Activated T-cell treated with anti-CD3 and anti-CD28 coated beads, Interleukin-2, amount 50 U/mL, for 48 hours (primary cell): Measurements from ENCODE around the gene SDK2.

Experiments used
- DNase-seq, 2 experiments: peaks; one replicate each; pipeline ENCODE4 v3.0.0-alpha.2; 2020

Gene SDK2

DNA sequence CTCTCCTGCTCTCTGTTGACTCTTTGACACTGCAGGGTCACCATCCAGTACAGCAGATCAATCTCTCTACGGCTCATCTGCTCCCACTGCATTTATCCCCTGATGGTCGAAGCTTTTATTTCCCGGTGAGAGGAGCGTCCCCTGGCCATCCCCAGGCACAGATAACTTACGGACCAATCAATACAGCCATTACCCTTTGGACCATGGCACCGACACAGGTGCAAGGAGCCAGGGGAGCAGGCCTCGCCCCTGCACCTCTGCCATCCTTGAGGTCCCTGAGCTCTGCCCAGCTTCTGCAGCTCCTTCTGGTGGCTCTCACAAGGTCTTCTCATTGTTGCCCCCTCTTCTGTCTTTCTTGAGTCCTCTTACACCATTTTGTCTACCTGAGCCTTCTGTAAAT is 115.6 kb downstream of the SDK2 start:
- no peak for DNase-seq

DNA sequence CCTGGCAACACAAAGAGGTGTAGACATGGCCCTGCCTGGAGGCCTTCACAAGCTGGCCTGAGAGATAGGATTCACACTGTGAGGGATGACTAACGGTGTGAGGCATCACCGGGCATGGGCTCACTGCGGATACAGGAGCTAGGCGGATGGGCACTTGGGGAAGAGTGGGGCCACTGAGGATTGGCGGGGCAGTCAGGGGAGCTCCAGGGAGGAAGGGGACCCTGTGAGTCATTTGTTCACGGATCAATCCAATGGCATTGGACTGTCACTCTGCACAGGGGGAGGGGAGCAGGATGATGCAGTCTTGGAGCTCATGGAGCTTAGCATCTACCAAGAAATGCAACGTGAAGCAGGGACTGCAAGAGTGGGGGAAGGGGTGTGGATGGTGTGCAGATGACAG is 117.3 kb downstream of the SDK2 start:
- DNase-seq, result no peak

DNA sequence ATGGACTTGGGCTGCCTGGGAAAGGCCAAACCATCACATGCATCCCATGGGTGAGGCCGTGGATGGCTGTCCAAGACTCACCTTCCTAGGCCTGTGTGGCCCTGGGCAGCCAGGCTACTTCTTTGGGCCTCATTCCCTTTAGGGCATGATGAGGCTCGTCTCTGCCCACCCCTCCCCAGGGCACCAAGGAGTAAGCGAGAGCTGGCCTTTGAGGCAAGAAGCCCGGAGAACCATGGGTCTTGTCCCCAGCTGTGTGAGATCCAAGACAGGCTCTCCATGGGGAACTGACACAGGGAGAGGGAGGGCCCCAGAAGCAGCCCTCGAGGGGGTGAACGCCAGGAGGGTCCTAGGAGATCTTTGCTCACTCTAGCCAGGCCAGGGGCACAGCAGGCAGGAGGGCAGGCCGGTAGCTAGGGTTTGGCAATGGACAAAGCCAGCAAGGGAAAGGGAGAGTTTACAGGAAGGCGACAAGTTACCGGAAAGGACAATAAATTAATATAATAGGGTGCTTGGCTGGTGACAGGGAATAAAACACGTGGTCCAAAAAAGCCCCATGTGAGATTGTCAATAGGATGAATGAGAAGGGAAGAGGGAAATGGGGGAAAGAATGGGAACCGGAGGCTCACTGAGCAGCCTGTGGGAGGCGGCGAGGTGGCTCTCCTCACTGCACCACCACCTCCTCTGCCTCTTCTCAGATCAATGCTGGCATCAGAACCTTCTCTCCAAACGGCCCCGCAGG is 119.1 kb downstream of the SDK2 start:
- DNase-seq, result no peak

DNA sequence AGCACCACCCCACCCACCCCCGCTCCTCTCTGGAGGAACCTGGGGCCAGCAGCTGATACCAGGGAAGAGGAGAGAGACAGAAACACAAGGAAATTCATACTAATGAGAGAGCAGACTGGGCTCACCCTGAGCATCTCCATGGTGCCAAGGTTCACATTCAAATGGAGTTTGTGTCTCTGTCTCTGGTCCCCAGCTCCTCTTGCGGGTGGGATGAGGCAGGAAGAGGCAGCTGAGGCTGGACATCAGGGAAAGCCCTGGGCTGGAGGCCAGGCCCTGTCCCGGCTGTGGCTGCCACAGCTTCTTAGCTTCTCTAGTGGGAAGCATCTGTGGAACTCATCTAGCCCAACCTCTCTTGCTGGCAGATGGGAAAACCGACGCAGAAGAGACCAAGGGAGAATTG is 121.5 kb downstream of the SDK2 start:
- DNase-seq, result no peak

DNA sequence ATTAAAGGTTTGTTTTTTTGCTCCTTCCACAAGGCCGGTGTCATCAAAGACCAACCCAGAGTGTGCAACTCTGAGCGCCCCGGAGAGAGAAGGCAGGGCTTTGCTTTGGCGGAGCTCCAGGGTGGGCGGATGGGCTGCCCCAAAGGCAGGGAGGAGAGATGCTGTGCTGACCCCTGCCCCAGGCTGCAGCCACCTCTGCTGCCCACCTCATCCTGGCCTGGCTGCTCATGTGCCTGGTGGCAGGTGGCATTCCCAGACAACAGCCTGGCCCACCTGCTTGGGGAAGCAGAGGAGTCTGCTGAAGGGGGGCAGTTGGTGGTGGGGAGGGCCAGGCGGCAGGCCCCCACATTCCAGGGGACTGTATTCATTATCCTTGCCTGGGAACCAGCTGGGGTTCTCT is 122.1 kb downstream of the SDK2 start:
- DNase-seq, result no peak

DNA sequence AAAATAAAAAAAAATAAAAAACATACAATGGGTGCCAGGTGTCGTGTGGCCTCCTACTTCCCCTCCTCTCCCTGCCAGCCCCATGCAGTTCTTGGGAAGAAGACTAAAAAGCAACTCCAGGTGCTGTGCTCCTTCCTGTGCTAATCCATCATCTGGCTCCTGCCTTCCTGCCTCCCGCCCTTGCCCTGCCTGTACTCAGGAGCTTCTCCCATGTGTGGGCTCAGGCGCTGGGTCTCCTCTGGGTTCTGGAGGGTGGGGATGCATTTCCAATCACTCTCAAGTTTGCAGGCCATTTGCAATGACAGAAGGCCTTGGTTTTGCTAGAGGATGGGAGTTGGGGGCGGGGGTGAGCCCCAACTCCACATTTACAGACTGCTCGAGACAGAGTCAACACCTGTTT is 122.9 kb downstream of the SDK2 start:
- no peak for DNase-seq

DNA sequence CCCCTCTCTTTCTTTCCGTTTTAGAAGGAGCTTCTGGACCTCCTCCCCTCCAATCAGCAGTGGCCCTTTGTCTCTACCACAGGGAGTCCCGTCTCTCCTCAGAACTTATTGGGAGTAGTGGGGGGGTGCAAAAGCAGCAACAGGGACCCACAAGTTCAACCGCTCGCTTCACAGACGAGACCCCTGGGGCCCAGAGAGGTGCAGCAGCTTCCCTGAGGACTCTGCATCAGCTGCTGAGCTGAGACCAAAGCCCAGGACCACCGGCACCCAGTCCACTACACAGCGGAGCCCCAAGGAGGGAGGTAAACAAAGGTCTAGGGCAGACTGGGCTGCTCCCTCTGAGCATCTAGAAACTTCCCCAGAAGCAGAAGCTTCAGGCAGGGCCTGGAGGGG is 123.9 kb downstream of the SDK2 start:
- DNase-seq, result no peak

DNA sequence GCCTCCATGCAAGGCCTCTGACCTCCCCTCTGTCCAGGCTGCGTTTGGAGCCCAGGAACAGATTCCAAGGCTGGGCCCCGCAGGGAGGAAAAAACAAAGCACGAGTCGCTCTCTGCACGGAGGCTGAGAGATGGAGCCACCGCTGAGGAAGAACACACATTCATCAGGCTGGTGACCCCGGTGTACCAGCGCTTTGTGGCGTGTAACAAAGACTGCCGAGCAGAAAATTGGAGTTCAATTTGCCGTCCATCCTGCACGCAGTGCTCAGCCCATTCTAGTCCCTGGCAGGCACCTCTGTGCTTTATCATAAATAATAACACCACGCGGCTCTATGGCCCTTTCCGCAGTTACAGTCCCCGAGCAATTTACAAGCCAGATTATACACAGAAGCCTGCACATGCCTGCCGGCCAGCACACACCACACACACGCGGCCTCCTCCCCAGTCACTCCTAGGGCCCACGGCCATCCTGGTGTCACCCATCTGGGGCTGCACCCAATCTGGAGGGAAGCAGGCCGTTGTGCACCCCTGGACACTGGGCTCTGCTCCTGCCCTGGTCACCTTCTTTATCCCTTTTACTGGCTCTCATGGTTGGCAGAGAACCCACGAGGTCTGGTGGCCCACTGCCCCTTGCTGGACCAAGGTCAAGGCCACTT is 124.4 kb downstream of the SDK2 start:
- DNase-seq, result no peak

DNA sequence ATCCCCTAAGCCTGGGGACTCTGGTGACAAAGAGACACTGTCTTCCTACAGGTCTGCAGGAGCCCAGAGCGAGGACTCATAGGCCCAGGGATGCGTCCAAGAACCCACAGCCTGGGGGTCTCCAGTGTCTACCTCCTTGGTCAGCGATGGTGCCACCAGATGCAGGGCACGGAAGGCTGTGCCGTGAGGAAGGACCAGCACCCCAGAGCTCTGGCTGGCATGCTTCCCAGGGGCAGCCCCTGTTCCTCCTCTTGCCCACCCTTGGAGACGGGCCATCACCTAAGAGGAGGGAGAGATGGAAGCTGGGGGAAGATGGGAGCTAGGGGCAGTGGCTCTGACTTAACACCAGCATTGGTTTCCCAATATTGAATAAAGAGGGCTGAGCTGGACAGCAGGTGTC is 125.2 kb downstream of the SDK2 start:
- no peak for DNase-seq

DNA sequence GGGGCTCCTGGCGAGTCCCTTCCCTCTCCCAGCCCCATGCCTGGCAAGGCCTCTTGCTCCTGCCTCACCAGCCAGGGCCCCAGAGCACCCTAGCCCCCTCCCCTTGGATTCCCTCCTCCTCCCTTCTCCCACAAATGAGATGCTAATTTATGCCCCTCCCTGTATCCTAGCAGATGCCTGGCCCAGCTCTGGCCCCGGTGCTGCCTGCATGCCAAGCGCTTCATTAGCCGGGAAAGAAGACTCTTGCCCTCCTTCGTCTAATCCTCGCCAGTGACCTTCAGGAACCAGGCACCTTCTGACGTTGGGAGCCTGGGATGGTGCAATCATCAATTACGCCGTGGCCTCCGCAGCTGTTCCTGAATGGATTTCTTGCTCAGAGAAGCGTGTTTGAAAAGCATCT is 127.8 kb downstream of the SDK2 start:
- no peak for DNase-seq

DNA sequence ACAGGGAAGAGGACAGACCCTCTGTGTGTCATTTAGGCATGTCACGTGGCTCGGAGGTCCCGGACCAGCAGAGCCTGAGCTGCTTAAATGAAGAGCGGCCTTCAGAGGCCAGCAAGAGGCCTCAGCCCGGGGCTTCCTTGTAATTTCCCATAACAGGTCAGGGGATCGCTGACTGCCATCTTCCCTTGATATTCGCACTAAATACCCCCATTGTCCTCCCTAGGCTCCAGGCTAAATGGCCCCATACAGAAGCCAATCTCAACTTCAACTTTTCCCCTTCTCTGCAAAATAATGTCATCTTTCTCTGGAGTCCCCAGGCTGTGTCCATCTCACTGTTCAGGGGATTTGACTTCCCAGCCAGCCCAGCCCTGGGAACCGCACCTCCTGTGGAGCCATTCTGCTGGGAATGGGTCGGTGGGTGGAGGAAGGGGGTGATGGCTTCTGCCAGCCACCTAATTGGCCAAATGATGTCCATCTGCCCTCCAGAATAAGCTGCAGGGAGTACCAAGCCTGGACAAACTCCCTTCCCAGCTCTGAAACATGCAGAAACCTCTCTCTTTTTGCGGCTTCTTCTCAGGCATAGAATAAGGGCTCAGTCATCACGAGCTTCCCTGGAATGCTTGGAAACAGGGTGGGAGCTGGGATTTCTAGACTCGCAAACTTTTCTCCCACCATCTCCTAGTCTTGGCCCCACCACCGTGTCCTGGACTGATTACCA is 129.9 kb downstream of the SDK2 start:
- no peak for DNase-seq

DNA sequence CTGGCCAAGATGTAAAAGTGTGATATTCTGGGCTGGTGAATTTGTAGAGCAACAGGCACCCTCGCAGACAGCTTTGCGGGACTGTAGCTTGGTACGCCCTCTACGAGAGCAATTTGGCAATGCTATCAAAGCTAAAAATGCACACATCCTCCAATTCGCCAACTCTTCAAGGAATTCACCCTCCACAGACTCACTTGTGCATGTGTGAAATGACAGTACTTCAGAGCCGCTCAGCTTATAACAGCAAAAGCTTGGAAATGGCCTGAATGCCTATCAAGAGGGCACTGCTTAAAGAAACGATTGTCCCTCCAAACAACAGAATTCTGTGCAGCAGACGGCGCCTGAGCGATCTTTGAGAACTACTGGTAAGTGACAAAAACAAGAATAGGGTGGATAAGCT is 130.8 kb downstream of the SDK2 start:
- no peak for DNase-seq

DNA sequence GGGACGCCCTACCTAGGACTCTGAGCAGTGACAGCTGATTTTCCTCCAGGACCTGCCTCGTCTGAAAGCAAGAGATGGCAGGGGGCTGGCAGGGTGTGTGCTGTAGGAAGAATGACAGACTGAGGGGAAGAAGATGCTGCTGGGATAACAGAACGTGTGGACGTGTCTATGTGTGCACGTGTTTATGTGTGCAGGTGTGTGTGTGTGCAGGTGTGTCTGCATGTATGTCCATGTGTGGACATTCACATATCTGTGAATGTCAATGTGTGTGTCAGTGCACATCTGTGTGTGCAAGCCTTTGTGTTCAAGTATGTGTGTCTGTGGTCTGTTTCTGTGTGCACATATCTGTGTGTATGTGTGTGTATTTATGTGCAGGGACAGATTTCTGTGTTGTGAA is 132.5 kb downstream of the SDK2 start:
- no peak for DNase-seq

DNA sequence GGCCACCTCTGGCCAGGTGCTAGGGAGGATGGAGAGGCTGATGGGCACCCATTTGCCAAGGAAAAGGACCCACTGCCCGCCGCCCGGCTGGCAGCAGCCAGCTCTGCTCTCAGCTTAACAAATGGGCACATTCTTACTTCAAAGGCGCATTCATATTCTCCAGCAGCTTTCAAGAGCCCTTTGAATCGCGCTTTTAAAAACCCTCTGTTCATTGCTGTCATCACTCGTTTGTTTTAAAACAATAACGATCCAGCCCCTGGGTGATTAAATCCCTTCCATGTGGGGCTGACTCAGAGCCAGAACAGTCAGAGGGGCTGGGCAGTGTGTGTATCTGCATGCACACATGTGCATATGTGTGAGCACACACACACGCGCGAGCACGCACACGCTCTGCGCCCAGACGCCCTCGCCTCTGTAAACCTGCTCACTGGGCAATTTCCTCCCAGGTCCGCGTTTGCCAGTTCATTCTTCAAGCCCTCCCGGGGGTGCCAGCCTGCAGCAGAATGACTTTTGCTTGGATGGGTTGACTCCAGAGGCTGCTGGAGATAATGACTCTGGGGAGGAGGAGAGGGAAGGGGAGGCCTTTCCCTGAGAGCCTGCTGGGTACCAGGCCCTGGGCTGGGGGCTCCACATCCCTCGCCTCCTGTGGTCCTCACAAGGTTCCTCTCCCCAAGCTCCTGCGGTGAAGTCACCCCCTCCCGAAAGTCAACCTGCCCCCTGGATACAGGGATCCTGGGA is 133.1 kb downstream of the SDK2 start:
- DNase-seq, result no peak

DNA sequence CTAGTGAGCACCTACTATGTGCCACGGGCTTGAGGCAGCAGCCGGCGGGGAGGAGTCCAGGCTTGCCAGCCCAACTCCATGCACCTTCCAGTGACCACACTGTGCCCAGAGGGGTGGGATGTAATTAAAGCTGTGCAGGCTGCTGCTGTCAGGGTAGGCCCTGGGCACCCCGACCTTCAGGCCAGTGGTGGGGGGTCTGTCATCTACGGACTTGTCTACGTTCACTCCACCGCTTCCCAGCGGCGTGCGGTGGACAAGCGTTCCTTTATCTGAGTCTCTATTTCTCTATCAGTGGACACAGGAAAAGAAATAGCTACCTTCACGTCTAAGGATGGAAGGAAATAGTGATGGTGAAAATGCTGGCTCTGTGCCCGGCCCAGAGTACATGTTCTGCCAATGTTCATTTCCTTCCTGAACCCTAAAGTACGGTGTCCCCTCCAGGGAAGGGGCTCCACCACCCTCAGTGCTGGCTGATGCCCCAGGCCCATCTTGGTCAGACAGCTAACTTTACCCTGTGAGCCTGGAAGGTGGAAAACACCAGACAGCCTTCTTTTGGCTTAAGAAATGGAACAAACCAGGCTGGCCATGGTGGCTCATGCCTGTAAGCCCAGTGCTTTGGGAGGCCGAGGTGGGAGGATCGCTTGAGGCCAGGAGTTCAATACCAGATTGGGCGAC is 135.2 kb downstream of the SDK2 start:
- DNase-seq, result no peak

DNA sequence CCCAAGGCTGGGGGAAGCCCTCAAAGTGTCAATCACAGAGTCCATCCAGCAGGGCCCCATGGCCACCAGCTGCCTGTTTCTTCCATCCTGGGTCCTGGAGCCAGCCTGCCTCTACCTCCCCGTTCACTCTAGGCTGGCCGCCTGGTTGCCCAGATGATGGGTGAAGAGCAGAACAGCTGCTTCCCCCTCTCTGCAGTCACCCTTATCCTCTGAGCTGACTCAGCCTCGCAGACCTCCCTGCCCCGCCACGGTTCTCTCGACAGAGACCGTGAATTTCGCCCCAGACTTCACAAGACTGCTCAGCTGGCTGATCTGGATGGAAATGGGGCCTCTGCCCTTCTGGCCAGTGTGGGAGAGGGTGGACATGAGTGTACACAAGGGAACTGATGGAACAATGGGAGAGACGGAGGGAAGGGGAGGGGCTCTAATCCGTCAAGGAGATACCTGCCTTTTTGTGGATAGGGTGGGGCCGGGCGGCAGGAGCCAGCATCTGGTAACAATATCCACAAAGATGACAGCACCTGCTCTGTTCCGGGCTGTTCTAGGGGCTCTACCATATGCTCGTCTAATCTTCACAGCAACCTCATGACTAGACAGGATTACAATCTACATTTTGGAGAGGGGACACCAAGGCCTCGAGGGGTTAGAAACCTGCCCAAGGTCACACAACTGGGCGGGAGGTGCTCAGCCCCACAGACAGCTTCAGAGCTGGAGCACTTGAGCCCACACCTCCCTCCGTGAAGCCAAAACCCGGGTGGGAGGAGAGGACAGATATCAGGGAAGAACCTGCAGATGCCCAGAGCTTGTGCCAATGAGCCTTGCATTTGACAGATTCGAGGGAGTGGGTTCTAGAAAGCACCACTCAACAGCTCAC is 136.0 kb downstream of the SDK2 start:
- DNase-seq, result no peak

DNA sequence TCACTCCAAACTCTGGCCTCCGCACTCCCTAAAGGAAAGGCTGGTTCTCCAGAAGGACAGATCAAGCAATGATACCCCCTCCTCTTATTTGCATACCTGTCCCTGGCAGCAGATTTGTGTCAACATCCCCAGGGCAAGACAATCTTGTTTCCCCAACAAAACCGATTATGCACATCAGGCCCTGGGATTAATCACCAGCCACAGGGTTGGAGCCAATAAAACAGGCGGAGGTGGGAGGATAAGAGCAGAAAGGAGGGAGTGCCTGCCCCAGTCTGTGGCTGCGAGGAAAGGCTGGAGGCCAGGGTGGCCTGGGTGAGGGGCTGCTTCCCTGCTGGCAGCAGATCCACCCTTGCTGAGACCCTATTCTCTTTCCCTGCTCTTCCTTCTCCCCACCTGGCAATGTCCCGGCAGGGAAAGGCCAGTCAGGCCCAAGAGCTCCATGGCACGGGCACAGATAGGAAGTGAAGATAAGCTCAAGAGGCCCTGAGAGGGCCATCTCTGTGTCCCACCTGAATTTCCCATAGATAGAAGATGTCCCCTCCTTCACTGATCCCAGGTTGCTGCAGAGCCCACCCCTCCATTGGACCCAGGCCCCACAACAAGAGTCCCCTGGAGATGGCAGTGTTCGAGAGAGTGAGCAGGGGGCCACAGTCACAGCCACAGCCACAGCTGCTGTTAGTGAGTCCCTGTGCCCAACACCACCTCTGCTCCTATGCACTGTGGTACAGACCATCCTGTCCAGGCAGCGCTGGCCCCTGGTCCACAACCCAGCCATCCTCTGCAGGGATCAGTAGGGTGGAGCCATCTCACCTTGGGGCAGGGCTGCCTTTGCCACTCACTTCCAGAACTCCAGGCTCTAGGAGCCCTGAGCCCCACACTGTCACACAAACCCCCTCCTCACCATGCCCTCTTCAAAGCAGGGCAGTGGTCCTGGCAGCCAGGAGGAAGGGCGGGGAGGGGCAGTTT is 137.5 kb downstream of the SDK2 start:
- DNase-seq, result no peak

DNA sequence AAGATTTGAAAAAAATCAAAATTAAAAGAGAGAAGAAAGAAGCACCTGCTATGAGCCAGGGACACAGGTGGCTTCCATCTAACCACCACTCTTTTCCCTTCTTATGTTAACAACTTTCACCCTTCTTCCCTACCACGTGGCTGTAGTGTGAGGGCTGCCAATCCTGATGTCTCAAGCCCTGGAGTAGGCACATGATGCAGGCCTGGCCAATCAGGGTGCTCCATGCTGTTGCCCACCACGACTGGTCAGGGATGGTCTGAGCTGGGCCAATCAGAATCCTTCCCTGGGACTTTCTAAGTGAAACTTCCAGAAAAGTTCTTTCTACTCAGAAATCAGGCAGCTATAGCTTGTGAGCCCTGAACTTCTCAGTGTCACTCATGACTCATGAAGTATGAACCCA is 140.7 kb downstream of the SDK2 start:
- DNase-seq, result no peak

DNA sequence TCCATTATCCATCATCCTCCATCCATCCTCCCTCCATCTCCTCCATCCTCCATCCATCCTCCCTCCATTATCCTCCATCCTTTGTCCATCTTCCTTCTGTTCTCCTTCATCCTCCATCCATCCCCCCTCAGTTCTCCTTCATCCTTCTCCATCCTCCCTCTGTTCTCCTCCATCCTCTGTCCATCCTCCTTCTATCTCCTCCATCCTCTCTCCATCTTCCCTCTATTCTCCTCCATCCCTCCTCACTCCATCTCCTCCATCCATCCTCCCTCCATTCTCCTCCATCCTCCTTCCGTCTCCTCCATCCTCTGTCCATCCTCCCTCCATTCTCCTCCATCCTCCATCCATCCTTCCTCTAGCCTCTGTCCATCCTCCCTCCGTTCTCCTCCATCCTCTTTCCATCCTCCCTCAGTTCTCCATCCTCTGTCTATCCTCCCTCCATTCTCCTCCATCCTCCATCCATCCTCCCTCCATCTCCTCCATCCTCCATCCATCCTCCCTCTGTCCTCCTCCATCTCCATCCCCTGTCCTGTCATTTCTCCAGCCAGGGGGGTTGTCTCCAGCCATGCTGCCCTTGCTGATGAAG is 143.7 kb downstream of the SDK2 start:
- DNase-seq, result no peak

DNA sequence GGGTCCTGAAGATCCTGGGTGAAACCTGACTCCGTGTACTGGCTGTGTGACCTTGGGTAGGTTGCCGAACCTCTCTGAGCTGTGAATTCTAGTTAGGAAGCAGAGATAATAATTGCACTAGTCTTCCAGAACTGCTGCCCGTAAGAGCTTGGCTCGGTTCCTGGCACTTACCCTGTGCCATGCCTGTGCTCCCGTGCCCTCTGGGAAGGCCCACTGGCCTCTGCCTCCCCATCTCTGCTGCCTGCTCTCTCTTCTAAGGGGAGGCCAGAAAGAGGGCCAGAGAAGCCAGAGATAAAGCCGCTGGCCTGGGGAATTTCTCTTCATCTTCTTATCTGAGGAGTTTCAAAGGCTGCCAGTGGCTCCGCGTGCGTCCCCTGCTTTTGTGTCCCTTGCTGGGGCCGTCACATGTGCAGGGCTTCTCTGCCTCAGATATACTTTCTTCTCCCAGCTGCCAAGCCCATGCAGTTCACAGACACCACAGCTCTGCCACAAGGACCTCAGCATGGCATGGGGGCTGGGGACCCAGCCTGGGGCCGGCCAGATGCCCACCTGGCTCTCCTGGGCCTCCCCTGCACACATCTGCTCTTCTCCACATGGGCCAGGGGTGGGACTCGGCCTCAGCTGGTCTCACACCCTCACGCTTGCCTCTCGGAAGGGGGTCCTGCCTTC is 145.2 kb downstream of the SDK2 start:
- no peak for DNase-seq
